ENCODE measurements around the gene PRSS2. TPM values are rescaled to one million over a fixed set of nuclear protein-coding genes. Genes with fewer than 3 reads are reported as not detected.

PRSS2 gene
- polyA plus RNA-seq, 3 donors, result not detected

DNA sequence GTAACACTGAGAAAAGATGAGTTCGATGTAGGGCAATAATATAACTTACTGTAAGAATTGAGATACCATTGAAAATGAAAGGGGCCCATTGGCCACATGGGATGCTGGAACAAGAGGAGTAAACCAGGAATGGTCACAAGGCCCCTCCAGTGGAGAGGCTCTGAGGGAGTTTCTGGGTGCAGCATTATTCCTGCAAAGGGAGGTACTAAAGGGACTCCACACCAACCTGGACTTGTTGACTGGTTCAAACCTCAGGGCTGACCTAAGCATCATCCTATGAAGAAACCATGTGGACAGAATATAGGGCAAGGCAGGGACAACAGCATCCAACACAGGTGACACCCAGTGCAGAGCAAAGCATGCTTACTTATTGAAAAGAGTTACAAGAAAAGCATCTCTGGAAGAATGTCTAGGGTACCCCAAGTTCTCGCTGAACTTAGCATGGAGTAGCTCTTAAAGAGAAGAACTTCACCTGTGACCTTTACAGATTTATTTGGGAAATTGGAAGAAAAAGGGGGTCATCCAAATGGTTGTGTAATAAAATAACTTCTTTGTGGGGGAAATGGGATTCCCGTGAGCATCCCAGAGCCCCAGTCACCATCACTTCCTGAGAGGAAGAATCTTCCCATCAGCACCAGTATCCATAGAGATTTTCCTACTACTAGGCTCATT, 34.7 kb downstream of the PRSS2 start:
- Mint-ChIP-seq H3K4me3 (no peak overlapping the region), H3K27ac (peak overlapping the region in 1 of 7 donors; percentile 52), H3K9me3 (no peaks in the 10 kb centered on the region), H3K27me3 (ENCODE audit: low read depth in 3 of 3) (peaks cover 6 to 17% (median 11%) of the 10 kb centered on the region in 3 donors), H3K36me3 (peaks cover 0 to 2% of the 10 kb centered on the region in 2 donors), H3K4me1 (peaks cover 2% of the 10 kb centered on the region)
- intact Hi-C loops (cut with micrococcal nuclease), result no loop called here
- 100% methylated on average over 1 of the region's 3 CpGs for WGBS (ENCODE audit: insufficient coverage)
- DNase-seq, result no peak
- TF ChIP-seq, protein P1, sequence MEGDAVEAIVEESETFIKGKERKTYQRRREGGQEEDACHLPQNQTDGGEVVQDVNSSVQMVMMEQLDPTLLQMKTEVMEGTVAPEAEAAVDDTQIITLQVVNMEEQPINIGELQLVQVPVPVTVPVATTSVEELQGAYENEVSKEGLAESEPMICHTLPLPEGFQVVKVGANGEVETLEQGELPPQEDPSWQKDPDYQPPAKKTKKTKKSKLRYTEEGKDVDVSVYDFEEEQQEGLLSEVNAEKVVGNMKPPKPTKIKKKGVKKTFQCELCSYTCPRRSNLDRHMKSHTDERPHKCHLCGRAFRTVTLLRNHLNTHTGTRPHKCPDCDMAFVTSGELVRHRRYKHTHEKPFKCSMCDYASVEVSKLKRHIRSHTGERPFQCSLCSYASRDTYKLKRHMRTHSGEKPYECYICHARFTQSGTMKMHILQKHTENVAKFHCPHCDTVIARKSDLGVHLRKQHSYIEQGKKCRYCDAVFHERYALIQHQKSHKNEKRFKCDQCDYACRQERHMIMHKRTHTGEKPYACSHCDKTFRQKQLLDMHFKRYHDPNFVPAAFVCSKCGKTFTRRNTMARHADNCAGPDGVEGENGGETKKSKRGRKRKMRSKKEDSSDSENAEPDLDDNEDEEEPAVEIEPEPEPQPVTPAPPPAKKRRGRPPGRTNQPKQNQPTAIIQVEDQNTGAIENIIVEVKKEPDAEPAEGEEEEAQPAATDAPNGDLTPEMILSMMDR (IDR thresholded peaks at IDR 0.05), result no peak
- no peak overlapping the region for H3K9ac ChIP-seq (ENCODE audit: insufficient read depth, low read length, poor library complexity, severe bottlenecking)
- no peak overlapping the region for H3K4me2 ChIP-seq (replicated peaks; ENCODE audit: extremely low read depth, low read length, poor library complexity, severe bottlenecking)
- H3K4me1 ChIP-seq (ENCODE audit: control insufficient read depth in 1 of 2, insufficient read depth in 2 of 2, low read length in 2 of 2), result no peaks in the 10 kb centered on the region
- no peak overlapping the region for H2AFZ ChIP-seq (ENCODE audit: insufficient read depth, low read depth, low read length, poor library complexity, severe bottlenecking)
- no peaks in the 10 kb centered on the region for H3K9me3 ChIP-seq (replicated peaks in 1 of 2; ENCODE audit: control insufficient read depth in 1 of 2, insufficient read depth in 1 of 2, low read length in 2 of 2)
- H3K36me3 ChIP-seq (replicated peaks in 1 of 2; ENCODE audit: control insufficient read depth in 1 of 2, insufficient read depth in 2 of 2, low read length in 2 of 2), result no peaks in the 10 kb centered on the region
- no peaks in the 10 kb centered on the region for H3K79me2 ChIP-seq (ENCODE audit: insufficient read depth, low read length)
- H3K27ac ChIP-seq (ENCODE audit: low read depth in 1 of 2, low read length in 2 of 2), result no peak overlapping the region
- no peak overlapping the region for H3K4me3 ChIP-seq (replicated peaks in 1 of 3; ENCODE audit: low read depth in 2 of 3, low read length in 3 of 3)
- no peaks in the 10 kb centered on the region for H4K20me1 ChIP-seq (ENCODE audit: insufficient read depth, low read length)
- H3K27me3 ChIP-seq (ENCODE audit: control insufficient read depth in 2 of 2, insufficient read depth in 2 of 2, low read length in 2 of 2), result peaks cover 4 to 5% of the 10 kb centered on the region in 2 donors

DNA sequence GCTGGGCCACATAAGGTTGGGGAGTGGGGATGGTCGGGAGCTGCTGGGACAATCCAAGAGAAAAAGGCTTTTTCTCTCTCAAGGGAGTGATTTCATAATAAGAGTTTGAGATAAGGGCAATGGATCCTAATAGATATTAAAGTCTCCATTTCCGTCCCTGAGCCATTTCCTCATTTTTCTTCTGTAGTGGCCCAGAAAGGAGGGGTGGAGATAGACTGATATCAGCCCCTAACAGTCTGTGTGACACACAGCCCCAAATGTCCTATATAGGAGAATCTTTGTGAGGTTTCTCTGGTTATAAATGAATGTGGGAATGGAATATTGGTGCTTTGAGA, 35.2 kb downstream of the PRSS2 start:
- no peak overlapping the region for H3K27ac ChIP-seq (ENCODE audit: low read depth in 1 of 2, low read length in 2 of 2)
- Mint-ChIP-seq H3K27ac (no peak overlapping the region), H3K36me3 (peaks cover 0 to 2% of the 10 kb centered on the region in 2 donors), H3K27me3 (ENCODE audit: low read depth in 3 of 3) (peaks cover 4 to 13% (median 7%) of the 10 kb centered on the region in 3 donors), H3K4me3 (no peak overlapping the region), H3K9me3 (no peaks in the 10 kb centered on the region), H3K4me1 (peaks cover 2% of the 10 kb centered on the region)
- H3K9me3 ChIP-seq (replicated peaks in 1 of 2; ENCODE audit: control insufficient read depth in 1 of 2, insufficient read depth in 1 of 2, low read length in 2 of 2), result no peaks in the 10 kb centered on the region
- WGBS (ENCODE audit: insufficient coverage), result no CpG with 5 or more reads among the region's 2 CpGs
- H4K20me1 ChIP-seq (ENCODE audit: insufficient read depth, low read length), result no peaks in the 10 kb centered on the region
- H3K27me3 ChIP-seq (ENCODE audit: control insufficient read depth in 2 of 2, insufficient read depth in 2 of 2, low read length in 2 of 2), result peaks cover 4 to 5% of the 10 kb centered on the region in 2 donors
- no peaks in the 10 kb centered on the region for H3K36me3 ChIP-seq (replicated peaks in 1 of 2; ENCODE audit: control insufficient read depth in 1 of 2, insufficient read depth in 2 of 2, low read length in 2 of 2)
- no peak overlapping the region for H3K4me3 ChIP-seq (replicated peaks in 1 of 3; ENCODE audit: low read depth in 2 of 3, low read length in 3 of 3)
- DNase-seq, result no peak
- no peak overlapping the region for H3K9ac ChIP-seq (ENCODE audit: insufficient read depth, low read length, poor library complexity, severe bottlenecking)
- TF ChIP-seq, protein P1 (IDR thresholded peaks at IDR 0.05), result no peak
- no peaks in the 10 kb centered on the region for H3K79me2 ChIP-seq (ENCODE audit: insufficient read depth, low read length)
- no peak overlapping the region for H2AFZ ChIP-seq (ENCODE audit: insufficient read depth, low read depth, low read length, poor library complexity, severe bottlenecking)
- no peaks in the 10 kb centered on the region for H3K4me1 ChIP-seq (ENCODE audit: control insufficient read depth in 1 of 2, insufficient read depth in 2 of 2, low read length in 2 of 2)
- no peak overlapping the region for H3K4me2 ChIP-seq (replicated peaks; ENCODE audit: extremely low read depth, low read length, poor library complexity, severe bottlenecking)
- intact Hi-C loops (cut with micrococcal nuclease), result no loop called here
